Prostate gland (tissue), 2 donors: Measurements from ENCODE around the gene ACVR2A. TPM values are rescaled to one million over a fixed set of nuclear protein-coding genes. Genes with fewer than 3 reads are reported as not detected.
A peak's percentile ranks its signal among the peaks of the same experiment; 100 is the strongest.

Experiments used
- DNase-seq: peaks from one replicate; pipeline ENCODE4 v3.0.0-alpha.2; 2019; ENCODE audit warnings: low spot score
- H3K27ac ChIP-seq, 2 donors: fragments of 200-600 bp; sonication (generic); 2 replicates each; pipeline ENCODE4 v1.5.1; 2017 to 2019
- H3K27me3 ChIP-seq: fragments of 200-600 bp; sonication (generic); replicated peaks from 2 replicates; pipeline ENCODE4 v1.5.1; 2019; ENCODE audit not compliant: insufficient read depth
- H3K36me3 ChIP-seq, 2 donors: fragments of 200-600 bp; sonication (generic); 1 replicate in 1 of 2; 2 replicates in 1 of 2; pipeline versions ENCODE4 v1.5.1 to v1.8.1; 2017 to 2019
- H3K4me1 ChIP-seq: fragments of 200-600 bp; sonication (generic); replicated peaks from 2 replicates; pipeline ENCODE4 v1.5.1; 2019
- H3K4me3 ChIP-seq, 2 donors: fragments of 200-600 bp; sonication (generic); 2 replicates each; pipeline ENCODE4 v1.5.1; 2017 to 2019
- H3K9me3 ChIP-seq: fragments of 200-600 bp; sonication (generic); 2 replicates; pipeline ENCODE4 v1.5.1; 2017
- CTCF ChIP-seq, 4 experiments: fragments of 200-600 bp in 2 of 4; fragments of 450-650 bp in 2 of 4; sonication (generic) in 2 of 4; IDR thresholded peaks; 1 replicate in 3 of 4; 2 replicates in 1 of 4; pipeline ENCODE4 v1.5.1; 2016 to 2019; ENCODE audit warnings: antibody characterized with exemption in 4 of 4, mild to moderate bottlenecking in 2 of 4, moderate library complexity in 2 of 4
- POLR2A ChIP-seq: fragments of 450-650 bp; IDR thresholded peaks from one replicate; pipeline ENCODE4 v1.6.1; 2016; ENCODE audit warnings: antibody characterized with exemption, mild to moderate bottlenecking
- POLR2AphosphoS5 ChIP-seq: sonication (generic); formaldehyde crosslinking; IDR thresholded peaks from one replicate; pipeline ENCODE4 v1.6.1; 2017; ENCODE audit warnings: antibody characterized with exemption
- WGBS: methylation state at CpG from one replicate; pipeline ENCODE4 v1.1.5; 2018; 5-methylcytosine and 5-hydroxymethylcytosine counted together
- intact Hi-C: fragments of 100-400 bp; cut with DNase I; formaldehyde crosslinking; loops from one replicate; pipeline ENCODE4 v1.14.2; 2022
- total RNA-seq, 2 donors: library from RNA; depleted of rRNA; stranded (reverse); fragments of >200 nt; gene quantifications; one replicate each; pipeline ENCODE4 v1.1.0, GENCODE V29; 2016

ACVR2A gene
- total RNA-seq, result 10 to 100 TPM; 18.3 to 25.8 TPM

GRCh38 chr2:147844697-147845410, at the start of gene ACVR2A:
Gene ACVR2A (plus strand): TSS chr2:147845029. CDS start chr2:147845153, 124 bp downstream.
- no peak for TF ChIP-seq POLR2A
- TF ChIP-seq POLR2AphosphoS5, result no peak
- no peak for TF ChIP-seq CTCF (IDR thresholded peaks at IDR 0.05)
- Histone ChIP-seq H3K27ac (peak within 1 kb of the TSS; percentile 91 to 99), H3K4me1 (no peaks in the 10 kb centered on the region), H3K36me3 (no peaks in the 10 kb centered on the region), H3K9me3 (no peaks in the 10 kb centered on the region), H3K27me3 (no peaks in the 10 kb centered on the region), H3K4me3 (peak within 1 kb of the TSS; percentile 48 to 79)
- DNase-seq, result peak; percentile 46
- WGBS, result under 1% methylated on average over 39 of the region's 51 CpGs
- intact Hi-C loops, result loop anchor here (5.0 to 10.0 kb wide), 3 partner anchors 70 to 900 kb away; no protein-coding TSS in a partner anchor

GRCh38 chr2:147800316-147800715, 44.5 kb upstream of the ACVR2A start:
- H3K27ac ChIP-seq, result no peak overlapping the region
- WGBS, result 90% methylated on average over 2 of the region's 2 CpGs

GRCh38 chr2:147806846-147807245, 38.0 kb upstream of the ACVR2A start:
- Histone ChIP-seq H3K4me3 (no peak overlapping the region), H3K4me1 (no peaks in the 10 kb centered on the region), H3K27me3 (no peaks in the 10 kb centered on the region), H3K27ac (no peak overlapping the region), H3K36me3 (no peaks in the 10 kb centered on the region), H3K9me3 (no peaks in the 10 kb centered on the region)
- TF ChIP-seq CTCF (IDR thresholded peaks at IDR 0.05) (no peak), POLR2AphosphoS5 (peak; percentile 24)
- DNase-seq, result peak; percentile 6
- 65% methylated on average over 1 of the region's 1 CpG for WGBS
- intact Hi-C loops, result no loop called here

More at GRCh38 chr2:147800316-147800715, 44.5 kb upstream of the ACVR2A start:
- no peak for DNase-seq
- intact Hi-C loops, result no loop called here
- no peaks in the 10 kb centered on the region for H3K4me1 ChIP-seq
- no peaks in the 10 kb centered on the region for H3K36me3 ChIP-seq
- no peak overlapping the region for H3K4me3 ChIP-seq
- H3K9me3 ChIP-seq, result no peaks in the 10 kb centered on the region
- no peaks in the 10 kb centered on the region for H3K27me3 ChIP-seq
- TF ChIP-seq POLR2A (no peak), POLR2AphosphoS5 (no peak), CTCF (IDR thresholded peaks at IDR 0.05) (no peak)

GRCh38 chr2:147808520-147808919, 36.3 kb upstream of the ACVR2A start:
- H3K4me3 ChIP-seq, result no peak overlapping the region
- H3K27me3 ChIP-seq, result no peaks in the 10 kb centered on the region
- WGBS, result 58% methylated on average over 4 of the region's 4 CpGs
- H3K4me1 ChIP-seq, result no peaks in the 10 kb centered on the region
- TF ChIP-seq POLR2A (no peak), CTCF (IDR thresholded peaks at IDR 0.05) (no peak), POLR2AphosphoS5 (no peak)
- H3K36me3 ChIP-seq, result no peaks in the 10 kb centered on the region
- intact Hi-C loops, result no loop called here
- DNase-seq, result no peak
- no peak overlapping the region for H3K27ac ChIP-seq
- H3K9me3 ChIP-seq, result no peaks in the 10 kb centered on the region
